Thyroid gland (tissue), 4 donors: ENCODE measurements around the gene NCKAP5.

Source experiments
- CTCF ChIP-seq, 6 experiments: fragments of 200-600 bp in 3 of 6; fragments of 450-650 bp in 3 of 6; sonication (generic) in 3 of 6; IDR thresholded peaks; one replicate each; pipeline ENCODE4 v1.5.1; 2016 to 2019; ENCODE audit warnings: antibody characterized with exemption in 6 of 6, mild to moderate bottlenecking in 2 of 6, inconsistent platforms in 1 of 6, moderate library complexity in 1 of 6
- POLR2A ChIP-seq, 2 donors: fragments of 450-650 bp; IDR thresholded peaks; one replicate each; pipeline ENCODE4 v1.6.1; 2017; ENCODE audit warnings: antibody characterized with exemption in 2 of 2, mild to moderate bottlenecking in 2 of 2, moderate library complexity in 1 of 2

- TF ChIP-seq POLR2A (IDR thresholded peaks at IDR 0.05) (no peak), CTCF (IDR thresholded peaks at IDR 0.05) (no peak)
These were observed 421.4 kb downstream of the NCKAP5 start for GRCh38 chr2:133146893-133147292.
